K562 (cell line): ENCODE results near the gene FKBP9. TPM values are rescaled to one million over a fixed set of nuclear protein-coding genes. Genes with fewer than 3 reads are reported as not detected.
A peak's percentile ranks its signal among the peaks of the same experiment; 100 is the strongest.

Experiments
- CBX3 ChIP-seq, 2 experiments: IDR thresholded peaks; 1 replicate in 1 of 2; 2 replicates in 1 of 2; pipeline ENCODE4 v1.6.1; 2012; ENCODE audit warnings: inconsistent platforms in 2 of 2, low read length in 2 of 2, borderline replicate concordance in 1 of 2, control low read depth in 1 of 2
- DNMT1 ChIP-seq: fragments of 450-650 bp; IDR thresholded peaks from 2 replicates; pipeline ENCODE4 v1.6.1; 2016; ENCODE audit warnings: antibody characterized with exemption, mild to moderate bottlenecking
- DPF2 ChIP-seq: fragments of 450-650 bp; IDR thresholded peaks from 2 replicates; pipeline ENCODE4 v1.6.1; 2016
- GABPB1 ChIP-seq: sonication (generic); formaldehyde crosslinking; IDR thresholded peaks from 2 replicates; pipeline ENCODE4 v1.8.0; 2022; ENCODE audit warnings: mild to moderate bottlenecking, missing genetic modification reagents
- ILF3 ChIP-seq: fragments of 450-650 bp; IDR thresholded peaks from 2 replicates; pipeline ENCODE4 v1.6.1; 2018; ENCODE audit warnings: antibody characterized with exemption, mild to moderate bottlenecking, moderate library complexity, borderline replicate concordance
- ILK ChIP-seq: fragments of 450-650 bp; IDR thresholded peaks from 2 replicates; pipeline ENCODE4 v1.6.1; 2016; ENCODE audit warnings: missing genetic modification characterization, low read depth, mild to moderate bottlenecking, missing compliant biosample characterization, moderate library complexity, borderline replicate concordance
- KAT7 ChIP-seq: sonication (generic); formaldehyde crosslinking; IDR thresholded peaks from 2 replicates; pipeline ENCODE4 v1.8.0; 2022; ENCODE audit warnings: missing genetic modification reagents, mild to moderate bottlenecking, borderline replicate concordance
- NBN ChIP-seq: fragments of 450-650 bp; IDR thresholded peaks from 2 replicates; pipeline ENCODE4 v1.6.1; 2016; ENCODE audit warnings: low read depth, mild to moderate bottlenecking
- NCOA2 ChIP-seq, 2 experiments: fragments of 450-650 bp; IDR thresholded peaks; 2 replicates each; pipeline ENCODE4 v1.6.1; 2018; ENCODE audit warnings: mild to moderate bottlenecking in 2 of 2, moderate library complexity in 1 of 2; ENCODE audit not compliant: partially characterized antibody in 2 of 2
- NCOA4 ChIP-seq: fragments of 450-650 bp; IDR thresholded peaks from 2 replicates; pipeline ENCODE4 v1.6.1; 2018; ENCODE audit warnings: mild to moderate bottlenecking; ENCODE audit not compliant: partially characterized antibody
- NFYB ChIP-seq: IDR thresholded peaks from 2 replicates; pipeline ENCODE4 v1.6.1; 2011; ENCODE audit warnings: mild to moderate bottlenecking, moderate library complexity; ENCODE audit not compliant: insufficient read length; ENCODE audit errors: extremely low read depth
- NONO ChIP-seq, 2 experiments: fragments of 200-400 bp in 1 of 2; fragments of 450-650 bp in 1 of 2; formaldehyde crosslinking in 1 of 2; IDR thresholded peaks; 2 replicates each; pipeline ENCODE4 v1.6.1; 2017; ENCODE audit warnings: low read depth in 2 of 2, mild to moderate bottlenecking in 2 of 2, moderate library complexity in 2 of 2, low read length in 1 of 2
- SP2 ChIP-seq: IDR thresholded peaks from 2 replicates; pipeline ENCODE4 v1.6.1; 2011; ENCODE audit warnings: mild to moderate bottlenecking, low read depth, low read length, moderate library complexity; ENCODE audit not compliant: poor library complexity, severe bottlenecking; ENCODE audit errors: extremely low read depth
- TEAD1 ChIP-seq, 2 experiments: fragments of 450-650 bp in 1 of 2; sonication (generic) in 1 of 2; formaldehyde crosslinking; IDR thresholded peaks; 2 replicates each; pipeline versions ENCODE4 v1.4.0 to v1.8.0; 2020 to 2022; ENCODE audit warnings: mild to moderate bottlenecking in 2 of 2, missing genetic modification reagents in 1 of 2
- ZNF274 ChIP-seq: IDR thresholded peaks from 2 replicates; pipeline ENCODE4 v1.6.1; 2011; ENCODE audit warnings: low read depth, mild to moderate bottlenecking, low read length, moderate library complexity, borderline replicate concordance
- ZNF561 ChIP-seq: fragments of 450-650 bp; formaldehyde crosslinking; conservative IDR thresholded peaks from 2 replicates; pipeline ENCODE4 v1.4.0; 2020; ENCODE audit warnings: mild to moderate bottlenecking, moderate library complexity
- ZNF766 ChIP-seq: fragments of 200-800 bp; sonication (Bioruptor generic); conservative IDR thresholded peaks from 2 replicates; pipeline ENCODE4 v1.6.1; 2016; ENCODE audit warnings: missing genetic modification characterization, missing compliant biosample characterization
- ZZZ3 ChIP-seq: fragments of 450-650 bp; IDR thresholded peaks from 2 replicates; pipeline ENCODE4 v1.6.1; 2016; ENCODE audit warnings: antibody characterized with exemption, mild to moderate bottlenecking, moderate library complexity
- polyA plus RNA-seq, 8 experiments: library from polyadenylated mRNA; depleted of rRNA in 4 of 8; stranded (reverse) in 5 of 8; unstranded in 3 of 8; fragments of >200 nt; fragmentation: Nextera tagmentation in 2 of 8; fragmentation: Illumina TruSeq in 1 of 8; extraction: Ambion mirVana in 2 of 8; extraction: Trizol in 1 of 8; gene quantifications; 2 replicates each; pipeline versions ENCODE4 v1.2.1 to v1.2.3, GENCODE V29; 2011 to 2014; ENCODE audit warnings: inconsistent platforms in 1 of 8, missing spikeins in 1 of 8
- total RNA-seq, 7 experiments: library from RNA; depleted of rRNA in 6 of 7; stranded (reverse); fragments of >200 nt in 6 of 7; fragmentation: Illumina TruSeq in 2 of 7; extraction: Trizol in 2 of 7; gene quantifications; 2 replicates each; pipeline versions ENCODE4 v1.2.1 to v1.2.3, GENCODE V29; 2011 to 2021; ENCODE audit warnings: low replicate concordance in 1 of 7
- TF ChIP-seq, protein P1 (sequence below): fragments of 450-650 bp; formaldehyde crosslinking; IDR thresholded peaks from 2 replicates; pipeline ENCODE4 v1.4.0; 2022; ENCODE audit warnings: mild to moderate bottlenecking, moderate library complexity
- TF ChIP-seq, protein P2 (sequence below): fragments of 250-450 bp; sonication (Bioruptor Pico); IDR thresholded peaks from 2 replicates; pipeline ENCODE4 v1.8.0; 2022; ENCODE audit warnings: inconsistent platforms
- TF ChIP-seq, protein P3 (sequence below): sonication (generic); formaldehyde crosslinking; IDR thresholded peaks from 2 replicates; pipeline ENCODE4 v1.8.0; 2022; ENCODE audit warnings: mild to moderate bottlenecking, missing genetic modification reagents

The FKBP9 gene
- total and polyA plus RNA-seq, 9 of the 15 experiments (the other 6 are each of a cell fraction or from before 2014, with no cell fraction given), result 5.9 to 23.7 (median 15.8) TPM

DNA sequence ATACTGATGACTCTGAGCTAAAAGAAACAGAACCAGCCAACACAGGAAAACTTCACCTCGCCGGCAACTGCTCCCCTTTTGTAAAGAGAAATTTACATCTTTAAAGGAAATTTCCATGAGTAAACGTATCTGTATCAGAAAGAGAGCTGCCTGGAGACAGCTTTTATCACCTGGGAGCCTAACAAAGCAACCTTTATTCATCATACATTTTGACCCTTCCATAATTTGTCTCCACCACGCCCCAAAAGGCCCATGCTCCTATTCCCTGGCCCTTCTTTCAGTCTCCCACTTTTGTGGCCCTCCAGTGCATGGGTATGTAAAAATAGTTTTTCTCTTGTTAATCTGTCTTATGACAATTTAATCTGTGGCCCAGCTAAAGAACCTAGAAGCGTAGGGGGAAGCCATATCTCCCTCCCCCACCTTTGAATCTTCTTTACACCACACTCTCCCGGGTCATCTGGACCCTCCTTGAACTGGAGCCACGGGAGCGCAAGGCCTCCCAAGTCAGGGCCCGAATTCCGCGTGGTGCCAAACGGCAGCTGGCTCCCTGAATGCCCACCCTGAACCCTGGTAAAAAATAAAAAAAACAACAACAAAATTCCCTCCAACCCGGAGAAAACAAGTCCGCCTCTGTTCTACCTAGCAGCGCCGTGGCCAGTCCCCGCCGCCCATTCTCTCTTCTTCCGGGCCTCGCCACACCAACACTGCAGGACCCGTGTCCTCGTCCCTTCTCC, 15.4 kb upstream of the FKBP9 start (continued):
- TF ChIP-seq NCOA4 (no peak), ZZZ3 (no peak), NBN (no peak), ZNF274 (no peak), DNMT1 (no peak), TEAD1 (CRISPR knock-in tag; IDR thresholded peaks at IDR 0.05) (no peak), ILF3 (no peak), SP2 (no peak), ZNF561 (no peak), NCOA2 (IDR thresholded peaks at IDR 0.05; ENCODE audit: partially characterized antibody in 2 of 2) (no peak), NFYB (no peak), CBX3 (IDR thresholded peaks at IDR 0.05; ENCODE audit: borderline replicate concordance in 1 of 2, low read length in 2 of 2) (0 out of 3 replicates have a peak, but pooled peaks of 1 of the 2 experiments have one; percentile 11), ILK (no peak), GABPB1 (CRISPR knock-in tag) (0 out of 2 replicates have a peak, but pooled peaks have one; percentile 19), KAT7 (CRISPR knock-in tag) (0 out of 2 replicates have a peak, but pooled peaks have one; percentile 15), ZNF766 (CRISPR knock-in tag) (0 out of 2 replicates have a peak, but pooled peaks have one; percentile 45), DPF2 (peak; percentile 62; the same call in 1 of the 2 replicates), NONO (IDR thresholded peaks at IDR 0.05; ENCODE audit: low read depth in 2 of 2, low read length in 1 of 2) (0 out of 4 replicates have a peak, but pooled peaks of 1 of the 2 experiments have one; percentile 31)
- TF ChIP-seq, protein P1, sequence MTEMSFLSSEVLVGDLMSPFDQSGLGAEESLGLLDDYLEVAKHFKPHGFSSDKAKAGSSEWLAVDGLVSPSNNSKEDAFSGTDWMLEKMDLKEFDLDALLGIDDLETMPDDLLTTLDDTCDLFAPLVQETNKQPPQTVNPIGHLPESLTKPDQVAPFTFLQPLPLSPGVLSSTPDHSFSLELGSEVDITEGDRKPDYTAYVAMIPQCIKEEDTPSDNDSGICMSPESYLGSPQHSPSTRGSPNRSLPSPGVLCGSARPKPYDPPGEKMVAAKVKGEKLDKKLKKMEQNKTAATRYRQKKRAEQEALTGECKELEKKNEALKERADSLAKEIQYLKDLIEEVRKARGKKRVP, result no peak; the same call in 1 of the 2 replicates
- TF ChIP-seq, protein P2, sequence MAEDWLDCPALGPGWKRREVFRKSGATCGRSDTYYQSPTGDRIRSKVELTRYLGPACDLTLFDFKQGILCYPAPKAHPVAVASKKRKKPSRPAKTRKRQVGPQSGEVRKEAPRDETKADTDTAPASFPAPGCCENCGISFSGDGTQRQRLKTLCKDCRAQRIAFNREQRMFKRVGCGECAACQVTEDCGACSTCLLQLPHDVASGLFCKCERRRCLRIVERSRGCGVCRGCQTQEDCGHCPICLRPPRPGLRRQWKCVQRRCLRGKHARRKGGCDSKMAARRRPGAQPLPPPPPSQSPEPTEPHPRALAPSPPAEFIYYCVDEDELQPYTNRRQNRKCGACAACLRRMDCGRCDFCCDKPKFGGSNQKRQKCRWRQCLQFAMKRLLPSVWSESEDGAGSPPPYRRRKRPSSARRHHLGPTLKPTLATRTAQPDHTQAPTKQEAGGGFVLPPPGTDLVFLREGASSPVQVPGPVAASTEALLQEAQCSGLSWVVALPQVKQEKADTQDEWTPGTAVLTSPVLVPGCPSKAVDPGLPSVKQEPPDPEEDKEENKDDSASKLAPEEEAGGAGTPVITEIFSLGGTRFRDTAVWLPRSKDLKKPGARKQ (CRISPR knock-in tag), result no peak
- TF ChIP-seq, protein P3, sequence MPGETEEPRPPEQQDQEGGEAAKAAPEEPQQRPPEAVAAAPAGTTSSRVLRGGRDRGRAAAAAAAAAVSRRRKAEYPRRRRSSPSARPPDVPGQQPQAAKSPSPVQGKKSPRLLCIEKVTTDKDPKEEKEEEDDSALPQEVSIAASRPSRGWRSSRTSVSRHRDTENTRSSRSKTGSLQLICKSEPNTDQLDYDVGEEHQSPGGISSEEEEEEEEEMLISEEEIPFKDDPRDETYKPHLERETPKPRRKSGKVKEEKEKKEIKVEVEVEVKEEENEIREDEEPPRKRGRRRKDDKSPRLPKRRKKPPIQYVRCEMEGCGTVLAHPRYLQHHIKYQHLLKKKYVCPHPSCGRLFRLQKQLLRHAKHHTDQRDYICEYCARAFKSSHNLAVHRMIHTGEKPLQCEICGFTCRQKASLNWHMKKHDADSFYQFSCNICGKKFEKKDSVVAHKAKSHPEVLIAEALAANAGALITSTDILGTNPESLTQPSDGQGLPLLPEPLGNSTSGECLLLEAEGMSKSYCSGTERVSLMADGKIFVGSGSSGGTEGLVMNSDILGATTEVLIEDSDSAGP, result no peak
